DMS153 treated with DMSO at 0.1 percent for 48 hours (cell line): ENCODE results near the gene GPR183.

Experiments used
- DNase-seq: peaks from one replicate; lab custom pipeline; 2025; ENCODE audit not compliant: unreplicated experiment; lab: John Stamatoyannopoulos, UW

The GPR183 gene

DNA sequence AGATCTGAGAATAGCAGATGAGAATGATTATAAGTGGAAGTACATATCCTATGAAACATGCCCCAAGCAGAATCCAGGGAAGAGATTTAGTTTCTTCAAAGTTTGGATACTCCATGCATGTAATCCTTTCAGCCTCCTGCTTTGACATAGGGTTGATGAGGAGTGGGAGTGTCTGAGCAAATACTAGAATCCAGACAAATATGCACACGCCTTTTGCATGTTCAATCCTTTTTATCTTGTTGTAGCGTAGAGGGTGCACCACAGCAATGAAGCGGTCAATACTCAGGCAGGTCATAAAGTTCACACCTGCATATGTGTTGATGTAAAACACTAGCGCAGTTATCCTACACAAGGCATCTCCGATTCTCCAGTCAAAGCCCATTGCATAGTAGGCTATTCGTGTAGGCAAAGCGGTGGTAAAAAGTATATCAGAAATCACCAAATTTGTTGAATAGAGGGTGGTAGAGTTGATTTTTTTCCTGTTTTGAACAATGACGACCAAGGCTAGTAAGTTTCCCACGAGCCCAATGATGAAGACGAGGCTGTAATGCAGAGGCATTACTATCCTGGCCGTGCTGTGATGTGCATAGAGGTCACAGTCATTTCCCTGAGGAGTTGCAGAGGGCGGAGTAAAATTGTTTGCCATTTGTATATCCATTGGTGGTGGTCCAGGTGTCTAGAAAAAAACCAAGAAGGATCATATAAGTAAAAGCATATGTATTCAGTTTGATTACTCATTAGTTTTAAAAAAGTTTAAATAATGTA lies 11.5 kb downstream of the GPR183 start:
- no peak for DNase-seq

DNA sequence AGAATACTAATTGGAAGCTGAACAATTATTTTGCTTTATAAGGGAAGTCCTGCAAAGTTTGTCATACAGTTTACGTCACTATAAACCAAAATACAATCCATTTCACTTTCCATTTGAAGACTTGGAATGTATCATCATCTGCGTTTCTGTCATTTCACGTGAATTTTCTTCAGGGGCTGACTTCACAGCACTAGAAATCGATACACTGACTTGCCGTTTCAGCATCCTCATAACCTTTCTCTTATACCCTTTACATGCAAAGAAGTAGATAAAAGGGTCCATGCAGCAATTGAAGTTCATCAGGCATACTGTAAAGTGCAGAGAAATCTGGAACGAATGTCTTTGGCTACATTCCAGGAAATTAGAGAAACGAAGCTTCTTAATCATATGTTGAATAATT lies 12.2 kb downstream of the GPR183 start:
- DNase-seq: no peak

DNA sequence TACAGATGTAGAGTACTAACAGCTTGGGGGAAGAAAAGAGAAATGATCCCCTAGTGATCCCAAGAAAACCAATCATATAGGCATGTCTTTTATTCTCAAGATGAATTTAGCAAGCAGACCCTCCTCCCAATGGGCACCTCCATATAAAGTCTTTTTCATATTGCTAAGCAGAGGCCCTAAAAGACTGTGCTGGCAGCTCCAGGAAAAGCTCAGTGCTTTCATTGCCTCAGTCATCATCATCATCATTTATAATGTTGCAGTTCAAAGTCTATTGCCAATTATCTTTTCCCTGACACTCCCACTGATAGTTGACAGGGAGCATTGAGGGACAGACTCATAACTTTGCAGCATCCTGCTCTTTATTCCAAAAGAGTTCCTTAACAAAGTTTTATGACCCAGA lies 13.0 kb downstream of the GPR183 start:
- no peak for DNase-seq

DNA sequence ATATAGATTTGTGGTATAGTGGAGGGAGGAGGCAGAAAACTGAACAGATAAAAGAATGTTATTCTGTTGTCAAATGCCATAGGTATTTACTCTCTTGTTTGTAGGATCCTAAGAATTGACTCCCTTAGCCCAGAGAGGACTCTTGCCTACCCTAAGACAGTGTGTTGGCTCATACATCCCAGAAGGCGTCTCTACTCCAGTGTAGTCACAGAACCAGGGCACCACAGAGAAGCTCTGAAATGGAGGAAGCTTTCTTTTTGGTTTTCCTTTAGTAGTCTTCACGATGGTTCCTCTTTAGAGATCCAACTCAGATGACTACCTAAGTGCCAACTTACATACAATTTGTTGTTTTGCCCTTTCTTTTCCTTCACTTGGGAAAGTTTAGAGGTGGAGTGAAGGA lies 14.0 kb downstream of the GPR183 start:
- DNase-seq: no peak

DNA sequence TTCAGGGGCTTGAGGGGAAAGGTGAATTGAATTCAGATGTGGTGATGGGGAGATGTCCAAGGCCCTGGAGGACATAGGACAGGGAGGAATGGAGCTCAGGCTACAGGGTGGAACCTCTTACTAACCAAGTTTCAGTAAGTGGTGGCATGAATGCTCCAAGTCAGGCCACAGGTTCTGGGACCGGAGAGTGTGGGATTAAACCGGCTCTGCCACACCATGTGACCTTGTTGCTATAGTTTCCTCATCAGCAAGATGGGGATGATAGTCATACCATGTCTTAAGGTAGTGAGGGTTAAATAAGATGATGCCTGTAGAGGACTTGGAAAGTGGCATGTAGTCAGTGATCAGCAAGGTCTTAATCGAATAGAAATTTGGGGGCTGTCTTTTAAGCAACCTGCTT lies 16.3 kb downstream of the GPR183 start:
- DNase-seq: no peak

DNA sequence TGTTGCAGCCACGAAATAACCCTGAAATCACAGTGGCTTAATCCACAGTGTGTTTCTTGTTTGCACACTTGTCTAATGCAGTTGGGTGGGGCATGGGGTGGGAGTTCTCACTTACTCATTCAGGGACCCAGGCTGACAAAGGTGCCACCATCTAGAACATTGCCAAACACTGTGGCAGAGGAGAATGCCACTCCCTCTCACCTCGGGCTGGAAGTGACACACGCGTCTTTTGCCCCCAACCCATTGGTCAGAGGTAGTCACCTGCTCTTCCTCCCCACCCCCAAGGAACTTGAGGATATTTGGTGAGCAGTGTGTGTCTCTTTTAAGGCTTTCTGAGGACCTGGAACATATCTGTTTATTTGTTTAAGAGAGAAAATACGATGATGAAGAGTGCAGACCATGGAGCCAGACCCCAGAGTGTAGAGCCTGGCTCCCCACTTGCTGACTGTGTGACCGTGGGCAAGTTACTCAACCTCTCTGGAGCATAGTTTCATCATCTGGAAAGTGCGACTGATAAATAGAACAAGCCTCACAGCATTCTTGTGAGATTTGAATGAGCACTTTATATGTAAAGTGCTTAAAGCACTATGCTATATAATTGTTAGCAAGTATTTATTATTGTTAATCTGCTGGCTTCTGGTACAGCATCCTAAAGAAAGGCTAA lies 17.4 kb downstream of the GPR183 start:
- no peak for DNase-seq

DNA sequence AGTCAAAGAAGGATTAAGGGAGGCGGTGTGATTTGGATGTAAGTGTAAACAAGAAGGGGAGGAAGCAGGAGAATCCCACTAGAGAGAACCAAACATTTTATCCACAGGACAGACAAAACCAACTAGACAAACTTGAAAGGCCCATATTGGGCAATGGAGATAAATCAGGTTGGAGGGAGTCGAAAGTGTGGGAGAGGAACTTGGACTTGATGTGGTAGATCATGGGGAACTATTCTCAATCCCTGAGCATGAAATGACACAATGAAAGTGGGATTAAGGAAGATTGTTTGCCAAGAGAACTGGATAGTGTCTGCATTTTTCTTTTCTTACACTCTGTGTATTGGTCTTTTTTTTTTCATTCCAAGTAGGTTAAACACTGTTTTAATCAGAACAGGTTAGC lies 17.9 kb downstream of the GPR183 start:
- no peak for DNase-seq

DNA sequence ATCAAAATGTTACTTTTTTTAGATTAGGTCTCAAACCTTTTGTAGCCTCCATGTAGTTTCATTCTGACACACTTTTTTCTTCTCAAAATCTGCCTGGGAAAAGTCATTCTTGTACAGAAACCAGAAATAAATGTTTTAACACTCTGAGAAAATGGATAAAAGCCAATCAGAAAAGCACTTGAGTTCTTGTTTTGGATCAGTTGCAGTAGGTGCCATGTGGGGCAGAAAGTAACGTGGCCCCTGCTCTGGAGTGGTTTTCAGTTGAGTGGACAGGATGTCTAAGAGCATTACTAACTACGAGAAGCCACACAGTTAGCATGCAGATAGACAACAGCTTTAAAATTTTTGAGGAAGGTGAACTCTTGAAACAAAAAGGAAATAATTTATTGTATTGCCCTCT lies 19.1 kb downstream of the GPR183 start:
- no peak for DNase-seq

DNA sequence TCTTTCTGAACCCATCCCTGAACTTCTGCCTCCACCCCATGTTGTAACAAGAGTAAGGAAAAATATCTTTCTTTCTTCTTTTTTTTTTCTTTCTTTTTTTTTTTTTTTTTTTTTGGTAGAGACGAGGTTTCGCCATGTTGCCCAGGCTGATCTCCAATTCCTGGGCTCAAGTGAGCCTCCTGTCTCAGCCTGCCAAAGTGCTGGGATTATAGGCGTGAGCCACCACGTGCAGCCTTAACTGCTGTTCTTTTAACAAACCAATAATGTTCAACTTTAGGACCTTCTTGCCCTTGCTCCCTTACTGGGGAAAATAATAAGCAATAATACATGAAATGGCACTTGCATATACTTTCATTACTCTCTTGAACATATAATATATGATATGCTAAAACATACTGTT lies 19.6 kb downstream of the GPR183 start:
- DNase-seq: no peak

DNA sequence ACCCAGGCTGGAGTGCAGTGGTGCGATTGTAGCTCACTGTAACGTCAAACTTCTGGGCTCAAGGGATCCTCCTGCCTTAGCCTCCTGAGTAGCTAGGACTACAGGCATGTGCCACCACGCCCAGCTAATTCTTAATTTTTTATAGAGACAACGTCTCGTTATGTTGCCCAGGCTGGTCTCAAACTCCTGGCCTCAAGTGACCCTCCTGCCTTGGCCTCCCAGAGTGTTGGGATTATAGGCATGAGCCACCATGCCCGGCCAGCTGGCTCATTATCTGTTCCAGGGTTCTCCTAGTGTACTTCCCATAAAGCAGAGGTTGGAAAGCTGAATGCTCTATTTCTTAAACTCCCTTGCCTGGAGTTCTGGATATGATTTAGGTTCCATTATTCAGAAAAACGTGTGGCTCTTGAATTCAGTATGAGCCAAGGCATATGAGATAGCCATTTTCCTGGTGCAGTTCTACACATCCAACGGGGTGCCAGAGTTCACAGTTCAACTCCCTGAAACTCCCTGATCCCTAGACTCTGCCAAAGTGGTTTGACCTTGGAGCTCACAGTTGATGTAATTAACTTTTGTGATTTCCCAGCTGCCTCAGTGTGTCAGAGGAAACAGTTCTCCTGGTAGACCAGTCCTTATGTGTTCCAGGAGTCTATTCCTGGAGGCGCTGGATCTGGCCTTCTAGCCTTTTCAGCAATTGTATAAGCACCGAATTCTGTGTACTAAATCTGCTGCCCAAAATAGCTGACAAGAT lies 21.6 kb downstream of the GPR183 start:
- no peak for DNase-seq

DNA sequence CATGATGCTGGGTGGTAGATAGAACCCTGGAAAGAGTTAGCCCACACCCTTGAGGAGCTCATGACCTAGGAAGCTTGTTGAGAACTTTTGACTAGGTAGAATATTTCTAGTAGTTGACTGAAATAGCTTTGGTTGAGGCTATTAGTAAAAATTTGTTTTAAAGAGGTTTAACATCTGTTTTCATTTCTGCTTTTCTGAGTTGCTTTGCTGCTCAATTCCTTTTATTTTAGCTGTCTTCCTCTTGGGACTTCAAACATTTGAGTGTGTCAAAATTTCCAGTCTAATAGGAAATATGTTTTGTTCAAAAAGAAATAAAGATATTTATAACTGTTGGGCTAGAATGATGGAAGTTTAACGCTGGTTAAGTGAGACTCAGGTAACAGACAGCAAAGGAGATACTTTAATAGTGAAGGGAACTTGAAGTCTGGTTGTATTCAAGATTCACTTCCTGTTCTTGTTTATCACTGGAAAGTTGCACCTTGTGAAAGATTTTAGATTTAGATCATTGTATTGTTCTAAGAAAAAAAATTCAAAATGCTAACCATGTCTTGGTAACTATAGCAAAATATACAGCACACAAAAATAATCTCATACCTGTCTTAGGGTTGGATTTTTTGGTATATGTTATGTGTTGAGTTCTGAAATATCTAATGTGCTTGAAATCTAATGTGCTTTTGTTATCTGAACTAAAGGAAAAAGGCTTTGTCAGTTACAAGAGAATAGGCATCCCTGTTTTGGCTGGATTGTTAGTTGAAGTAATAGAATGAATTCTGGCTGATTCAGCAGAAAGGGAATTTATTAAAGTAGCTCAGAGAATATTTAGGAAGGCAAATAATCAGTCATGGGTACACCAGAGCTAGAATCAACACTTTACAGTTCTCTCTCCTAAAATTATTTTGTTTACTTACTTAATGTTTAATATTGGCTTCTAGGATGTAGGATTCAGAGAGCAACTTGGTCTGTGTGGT lies 24.7 kb downstream of the GPR183 start:
- no peak for DNase-seq

DNA sequence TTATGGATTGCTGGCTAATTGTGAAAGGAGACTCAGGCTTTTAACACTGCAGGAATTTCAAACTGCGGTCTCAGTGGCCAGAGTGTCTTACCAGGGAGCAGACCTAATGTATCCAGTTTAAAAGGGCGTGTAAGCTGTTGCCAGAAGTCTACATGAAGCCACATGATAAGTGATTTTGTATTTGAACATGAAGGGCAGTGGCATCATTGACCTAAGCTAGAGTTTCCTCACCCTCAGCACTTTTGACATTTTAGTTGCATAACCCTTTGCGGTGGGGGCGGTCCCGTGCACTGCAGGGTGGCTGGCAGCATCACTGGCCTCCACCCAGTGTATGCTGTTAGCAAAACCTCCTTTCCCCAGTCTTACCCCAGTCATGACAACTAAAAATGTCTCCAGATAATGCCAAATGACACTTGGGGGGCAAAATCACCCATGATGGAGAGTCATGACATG lies 25.4 kb downstream of the GPR183 start:
- no peak for DNase-seq

DNA sequence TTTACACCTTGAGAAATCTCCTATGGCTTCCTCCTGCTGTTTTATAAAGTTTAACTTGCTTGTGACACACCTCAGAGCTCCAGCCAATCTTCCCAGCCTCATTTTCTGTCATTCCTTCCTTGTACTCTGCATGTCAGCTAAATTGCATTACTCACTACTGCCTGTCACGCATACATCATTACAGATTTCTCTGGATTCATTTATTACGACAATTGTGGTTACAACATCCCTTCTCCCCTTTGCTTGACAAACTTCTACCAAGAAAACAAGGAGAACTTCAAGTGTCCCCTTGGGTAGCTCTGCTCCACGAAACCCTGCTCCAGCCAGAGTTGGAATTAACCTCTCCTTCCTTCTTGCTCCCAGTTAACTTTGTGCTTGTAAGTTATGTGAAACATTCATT lies 27.0 kb downstream of the GPR183 start:
- no peak for DNase-seq

DNA sequence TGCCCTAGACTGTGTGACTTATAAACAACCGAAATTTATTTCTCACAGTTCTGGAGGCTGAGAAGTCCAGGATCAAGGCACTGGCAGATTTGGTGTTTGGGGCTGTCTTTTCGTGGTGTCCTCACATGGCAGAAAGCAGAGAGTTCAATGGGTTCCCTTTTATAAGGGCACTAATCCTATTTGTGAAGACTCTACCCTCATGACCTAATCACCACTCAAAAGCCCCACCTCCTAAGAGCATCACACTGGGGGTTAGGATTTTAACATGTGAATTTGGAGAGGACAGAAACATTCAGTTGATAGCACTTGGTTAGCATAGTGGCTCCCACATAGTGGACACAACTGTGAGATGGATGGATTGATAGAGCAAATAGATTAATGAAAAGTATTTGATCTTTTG lies 27.6 kb downstream of the GPR183 start:
- DNase-seq: no peak

DNA sequence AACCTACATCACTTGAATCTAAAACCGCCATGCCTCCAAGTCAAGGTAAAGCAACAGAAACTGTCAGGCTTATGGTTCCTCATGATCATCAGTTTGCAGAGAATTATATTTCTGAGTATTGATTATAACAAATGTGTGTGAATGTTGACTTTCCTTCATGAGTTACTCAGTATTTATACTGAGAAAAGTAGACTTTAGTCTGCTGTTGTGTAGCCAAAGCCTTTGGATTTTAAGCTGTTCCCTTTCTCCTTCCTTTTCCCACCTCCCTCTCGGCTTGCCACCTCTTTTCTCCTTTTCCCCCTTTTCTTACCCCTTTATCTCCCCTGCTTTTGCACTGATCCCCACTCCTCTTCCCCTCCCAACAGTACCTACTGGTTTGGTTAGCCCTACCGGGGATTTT lies 28.4 kb downstream of the GPR183 start:
- no peak for DNase-seq

DNA sequence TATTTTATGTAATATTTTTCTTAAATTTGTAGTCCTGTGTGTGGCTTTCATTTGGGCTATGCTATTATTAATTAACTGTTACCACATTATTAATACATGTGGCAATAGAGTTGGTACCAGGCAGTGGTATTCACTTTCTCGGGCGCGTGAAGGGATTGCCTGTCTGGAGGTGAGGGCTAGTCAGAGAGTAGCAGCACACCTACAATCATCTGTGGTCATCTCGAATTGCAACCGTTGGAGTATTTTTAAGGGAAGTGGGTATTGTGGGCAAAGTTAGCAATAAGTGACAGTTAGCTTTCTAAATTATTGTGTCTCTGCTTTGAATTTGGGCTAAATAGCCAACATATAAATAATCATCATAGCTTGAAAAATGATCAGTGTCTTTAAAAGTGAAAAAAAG lies 29.0 kb downstream of the GPR183 start:
- DNase-seq: no peak

DNA sequence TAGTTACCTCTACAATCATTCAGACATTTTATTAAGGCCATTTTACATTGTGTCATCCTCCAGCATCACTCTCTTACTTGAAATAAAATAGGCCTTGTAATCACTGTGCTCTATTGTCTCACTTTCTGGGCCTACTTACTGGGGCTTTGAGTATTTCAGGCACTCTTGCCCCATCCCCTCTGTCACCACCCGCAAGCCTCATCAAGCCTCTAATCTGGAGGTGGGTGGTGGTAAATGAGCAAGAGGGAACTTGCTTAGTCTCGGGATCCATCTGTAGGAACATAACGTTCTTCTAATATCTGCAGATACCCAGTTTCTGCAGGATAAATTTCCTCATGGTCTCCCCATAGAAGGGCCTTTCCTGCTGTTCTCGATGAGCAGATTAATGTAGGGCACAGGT lies 29.6 kb downstream of the GPR183 start:
- DNase-seq: no peak

DNA sequence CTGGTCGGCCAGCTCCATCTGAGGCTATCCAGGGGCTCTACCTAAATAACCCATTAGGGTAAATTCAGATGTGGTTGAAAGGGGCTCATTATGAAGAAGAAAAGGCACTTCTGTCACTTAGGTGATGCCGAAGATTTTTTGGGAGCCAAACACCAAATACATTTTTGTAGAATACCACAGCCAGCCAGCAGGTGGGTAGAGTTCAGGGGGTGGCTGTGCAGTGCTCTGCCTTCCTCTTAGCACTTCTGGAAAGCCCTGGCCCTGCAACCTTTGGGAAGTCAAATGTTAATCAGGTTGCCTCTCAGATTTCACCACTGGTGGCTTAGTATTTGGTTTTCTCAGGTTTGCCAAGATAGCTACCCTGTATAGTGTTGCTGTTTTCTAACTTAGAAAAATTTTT lies 30.5 kb downstream of the GPR183 start:
- DNase-seq: no peak

DNA sequence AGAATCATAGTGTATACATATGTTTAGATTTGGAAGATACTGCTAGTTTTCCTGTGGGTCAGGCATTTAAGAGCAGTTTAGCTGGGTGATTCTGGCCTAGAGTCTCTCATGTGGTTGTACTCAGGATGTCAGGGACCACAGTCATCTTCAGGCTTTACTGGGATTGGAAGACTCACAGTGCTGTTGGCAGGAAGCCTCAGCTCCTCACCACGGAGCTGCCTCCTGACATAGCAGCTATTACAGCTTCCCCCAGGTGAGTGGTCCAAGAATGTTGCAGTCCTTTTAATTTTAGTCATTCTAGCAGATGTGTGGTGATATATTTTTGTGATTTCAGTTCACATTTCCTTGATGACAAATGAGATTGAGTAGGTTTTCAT lies 32.1 kb downstream of the GPR183 start:
- DNase-seq: no peak

DNA sequence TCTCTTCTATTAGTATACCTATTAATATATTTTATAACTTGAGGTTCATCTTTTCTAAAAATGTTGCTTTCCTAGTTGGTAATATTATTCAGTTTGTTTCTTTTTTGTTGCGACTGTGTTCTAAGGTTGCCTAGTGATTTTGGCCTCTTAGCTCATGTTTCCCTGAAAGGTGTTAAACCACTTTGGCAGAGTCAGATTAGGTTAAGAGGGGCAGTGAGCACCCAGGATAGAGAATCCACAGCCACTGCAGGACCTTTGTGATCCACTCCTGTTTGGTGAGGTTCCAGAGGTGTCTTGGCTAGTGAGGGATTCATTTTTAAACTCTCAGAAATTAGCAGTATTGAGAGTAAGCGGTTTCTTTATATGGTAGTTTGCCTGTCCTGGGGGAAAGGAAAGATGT lies 34.1 kb downstream of the GPR183 start:
- DNase-seq: no peak

DNA sequence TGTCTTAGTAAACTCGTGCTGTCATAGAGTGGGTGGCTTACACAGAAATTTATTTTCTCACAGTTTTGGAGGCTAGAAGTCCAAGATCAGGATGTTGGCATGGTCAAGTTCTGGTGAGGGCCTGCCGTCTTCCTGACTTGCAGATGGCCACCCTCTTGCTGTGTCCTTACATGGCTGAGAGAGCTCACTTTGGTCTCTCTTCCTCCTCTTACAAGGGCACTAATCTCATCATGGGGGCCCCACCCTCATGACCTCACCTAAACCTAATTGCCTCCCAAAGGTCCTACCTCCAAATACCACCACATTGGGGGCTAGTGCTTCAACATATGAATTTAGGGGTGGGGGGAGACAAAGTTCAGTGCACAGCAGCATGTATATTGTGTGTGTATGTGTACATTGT lies 34.7 kb downstream of the GPR183 start:
- DNase-seq: no peak
